Measurements from ENCODE around the gene FOXN1.

- no peak for TF ChIP-seq CTCF (IDR thresholded peaks at IDR 0.05; ENCODE audit: low read depth, low read length)
- no peak for TF ChIP-seq MAX (IDR thresholded peaks at IDR 0.05; ENCODE audit: low read depth, low read length)
Observed at GRCh38 chr17:28477928-28478327, 28.2 kb upstream of the FOXN1 start.

Data from NB4 (cell line).